ENCODE measurements around the gene KCNQ4. TPM values are rescaled to one million over a fixed set of nuclear protein-coding genes. Genes with fewer than 3 reads are reported as not detected.

The KCNQ4 gene
- total and polyA plus RNA-seq, 2 of the 13 experiments (the other 11 are each of a cell fraction or from before 2014, with no cell fraction given), result 0.02 to 0.09 TPM

- no TSS peak for BruUV-seq (replicated peaks)
- peaks cover 25 to 71% of the 10 kb centered on the region in 2 experiments for H3K36me3 ChIP-seq (replicated peaks in 1 of 2; ENCODE audit: control insufficient read depth in 1 of 2, insufficient read depth in 2 of 2, low read length in 2 of 2)
- TF ChIP-seq ZUFSP (CRISPR knock-in tag; IDR thresholded peaks at IDR 0.05; ENCODE audit: borderline replicate concordance) (no peak), ZNF382 (CRISPR knock-in tag; IDR thresholded peaks at IDR 0.05; ENCODE audit: borderline replicate concordance) (no peak), GTF3A (CRISPR knock-in tag; conservative IDR thresholded peaks at IDR 0.05) (no peak), ZNF720 (CRISPR knock-in tag; IDR thresholded peaks at IDR 0.05) (no peak), NR0B2 (CRISPR knock-in tag; IDR thresholded peaks at IDR 0.05) (no peak), NBN (conservative IDR thresholded peaks at IDR 0.05) (no peak), CEBPZ (IDR thresholded peaks at IDR 0.05; ENCODE audit: low read length) (no peak), ZFYVE20 (CRISPR knock-in tag; IDR thresholded peaks at IDR 0.05; ENCODE audit: borderline replicate concordance, low read depth) (no peak), ZNF782 (CRISPR knock-in tag; IDR thresholded peaks at IDR 0.05; ENCODE audit: borderline replicate concordance) (no peak), ZNF883 (CRISPR knock-in tag; IDR thresholded peaks at IDR 0.05; ENCODE audit: not compliant biosample characterization) (no peak), ZNF710 (CRISPR knock-in tag; IDR thresholded peaks at IDR 0.05; ENCODE audit: borderline replicate concordance) (no peak), MAZ (IDR thresholded peaks at IDR 0.05; ENCODE audit: borderline replicate concordance, low read depth, low read length) (no peak), MAZ (CRISPR knock-in tag; IDR thresholded peaks at IDR 0.05; ENCODE audit: low read depth) (no peak), ZNF292 (CRISPR knock-in tag; IDR thresholded peaks at IDR 0.05; ENCODE audit: borderline replicate concordance, low read depth) (no peak), YEATS4 (CRISPR knock-in tag; IDR thresholded peaks at IDR 0.05; ENCODE audit: borderline replicate concordance) (no peak), ARID3A (IDR thresholded peaks at IDR 0.05; ENCODE audit: low read depth, low read length) (no peak)
Observed at GRCh38 chr1:40760984-40761383, 22.6 kb upstream of the KCNQ4 start.

More at GRCh38 chr1:40760984-40761383, 22.6 kb upstream of the KCNQ4 start:
- no peaks in the 10 kb centered on the region for H3K79me2 ChIP-seq (ENCODE audit: insufficient read depth, low read length)
- 91% methylated on average over 4 of the region's 4 CpGs for WGBS (ENCODE audit: low lambda C conversion rate)
- no peaks in the 10 kb centered on the region for H4K20me1 ChIP-seq (ENCODE audit: insufficient read depth, low read length)
- H3K27me3 ChIP-seq (ENCODE audit: control insufficient read depth in 1 of 2, insufficient read depth in 2 of 2, low read length in 2 of 2), result no peaks in the 10 kb centered on the region
- DNase-seq (ENCODE audit: low spot score), result no peak
- no peak overlapping the region for H3K9ac ChIP-seq (ENCODE audit: insufficient read depth, low read depth, low read length)
- in situ Hi-C loops (cut with HindIII; ENCODE audit: extremely low pct_ligation_motif_present, low pct_unique_long_range_greater_than_20kb), result no loop called here
- H3K27ac ChIP-seq (ENCODE audit: extremely low read length, insufficient read depth, low read length), result no peak overlapping the region
- H3K9me3 ChIP-seq (ENCODE audit: low read length), result no peaks in the 10 kb centered on the region
- POLR2A ChIA-PET, result no interaction called here
- FAIRE-seq, result no peak
- H3K4me3 ChIP-seq (replicated peaks in 1 of 3; ENCODE audit: insufficient read depth in 1 of 3, low read depth in 2 of 3, low read length in 3 of 3), result no peak overlapping the region
- CTCF ChIA-PET (ENCODE audit: low intra/inter-chr PET ratio, low total read pairs), result no interaction called here
- no peak overlapping the region for H3K4me2 ChIP-seq (ENCODE audit: low read depth, low read length)
- peaks cover 41% of the 10 kb centered on the region for H3K4me1 ChIP-seq (ENCODE audit: insufficient read depth, low read length)
- intact Hi-C loops (cut with micrococcal nuclease; ENCODE audit: unreplicated experiment), result no loop called here
- ATAC-seq, result no peak
- H2AFZ ChIP-seq (ENCODE audit: low read length), result no peak overlapping the region

All from HepG2 (cell line).